SH-SY5Y (cell line): ENCODE results near the gene NANP.

Source experiments
- GATA2 ChIP-seq: IDR thresholded peaks from 2 replicates; pipeline ENCODE4 v1.6.1; 2011; ENCODE audit warnings: mild to moderate bottlenecking, low read depth, low read length
- GATA3 ChIP-seq: IDR thresholded peaks from 2 replicates; pipeline ENCODE4 v1.6.1; 2011; ENCODE audit warnings: low read depth, mild to moderate bottlenecking, low read length, moderate library complexity

The NANP gene

DNA sequence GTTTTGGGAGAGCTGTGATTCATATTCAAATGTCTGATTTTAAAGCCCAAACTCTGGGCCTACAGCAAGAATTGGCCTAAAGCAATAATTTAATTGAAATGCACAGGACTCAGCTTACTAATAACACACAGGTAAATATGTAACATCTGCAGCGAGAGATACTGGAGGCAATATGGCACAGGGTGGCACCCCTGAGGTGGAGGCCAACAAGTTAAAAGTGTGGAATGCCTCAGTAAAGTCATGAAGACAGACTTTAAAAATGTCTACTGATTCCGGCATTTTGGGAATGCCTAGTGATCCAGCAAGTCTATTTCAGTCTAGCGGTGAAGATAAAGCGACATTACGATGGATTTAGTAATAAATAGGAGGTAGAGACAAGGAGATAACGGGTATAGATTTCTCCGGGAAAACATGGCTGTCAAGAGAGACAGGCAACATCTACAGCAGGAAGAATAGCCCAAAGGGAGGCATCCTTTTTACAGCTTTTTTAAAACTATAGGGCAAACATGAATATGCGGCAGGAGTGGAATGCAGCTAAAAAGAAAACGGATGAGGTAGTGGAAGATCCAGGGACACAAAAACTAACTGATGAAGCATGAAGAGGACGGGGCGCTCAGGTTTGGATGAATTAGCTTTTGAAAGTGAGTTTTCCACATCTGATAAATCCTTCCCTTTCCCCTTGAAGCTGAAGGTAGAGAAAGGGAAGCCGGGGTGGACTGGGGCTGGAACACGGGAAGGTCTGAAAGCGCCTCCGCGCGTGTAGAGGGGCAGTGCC, 1.2 kb downstream of the NANP start:
- TF ChIP-seq GATA2 (no peak), GATA3 (no peak)

DNA sequence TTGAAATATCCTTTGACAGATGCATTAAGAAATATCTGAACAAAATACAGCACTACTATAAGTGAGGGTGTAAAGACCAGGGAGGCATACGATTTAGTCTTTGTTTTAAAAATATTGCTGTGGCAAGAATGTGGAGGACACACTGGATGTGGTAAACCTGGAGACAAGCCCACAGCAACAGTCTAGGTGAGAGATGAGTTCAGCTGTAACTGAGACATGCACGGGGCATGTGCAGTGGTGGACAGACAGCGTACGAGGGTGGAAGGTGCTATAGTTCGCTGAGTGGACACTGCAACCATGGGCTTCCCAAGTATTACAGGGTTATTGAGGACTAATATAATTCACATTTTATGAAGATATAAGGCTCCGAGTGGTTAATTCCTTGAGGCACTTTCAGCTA, 1.8 kb downstream of the NANP start:
- TF ChIP-seq GATA2 (no peak), GATA3 (no peak)

DNA sequence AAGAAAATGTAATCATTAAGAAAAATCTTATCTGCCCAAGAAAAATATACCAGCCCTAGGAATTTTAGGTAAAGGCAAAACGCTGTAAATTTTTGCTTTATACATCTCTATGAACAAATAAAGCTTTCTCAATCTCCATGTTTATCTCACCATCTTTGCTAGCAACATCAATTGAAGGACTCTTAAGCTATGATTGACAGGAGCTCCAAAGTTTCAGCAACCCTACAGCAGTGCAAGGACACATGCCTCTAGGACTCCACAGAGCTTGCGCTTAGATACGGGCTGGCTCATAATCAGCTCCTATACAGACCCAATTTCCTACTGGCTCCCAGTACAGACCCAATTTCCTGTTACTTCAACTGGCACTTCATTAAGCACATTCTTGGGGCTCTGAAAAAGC, 4.3 kb downstream of the NANP start:
- TF ChIP-seq GATA3 (no peak), GATA2 (no peak)

- no peak for TF ChIP-seq GATA3
- TF ChIP-seq GATA2: no peak
These were observed 15.0 kb downstream of the NANP start for GRCh38 chr20:25608774-25609173.

- no peak for TF ChIP-seq GATA3
- no peak for TF ChIP-seq GATA2
These were observed 17.6 kb downstream of the NANP start for GRCh38 chr20:25606094-25606695.

DNA sequence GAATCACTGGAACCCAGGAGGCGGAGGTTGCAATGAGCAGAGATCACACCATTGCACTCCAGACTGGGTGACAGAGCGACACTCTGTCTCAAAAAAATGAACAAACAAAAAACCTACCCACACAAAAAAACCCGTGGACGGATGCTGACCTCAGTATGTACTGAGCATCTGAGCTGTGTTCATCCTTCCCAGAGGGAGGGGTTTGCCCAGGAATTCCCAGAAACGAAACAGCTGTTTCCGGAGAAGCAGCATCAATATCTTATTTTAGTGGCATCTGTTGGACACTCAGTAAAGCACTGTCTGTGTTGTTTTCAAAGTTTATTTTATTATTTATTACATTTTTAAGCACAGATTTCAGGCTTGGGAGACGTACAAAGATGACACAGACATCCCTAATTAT, 18.7 kb downstream of the NANP start:
- TF ChIP-seq GATA3 (no peak), GATA2 (no peak)

DNA sequence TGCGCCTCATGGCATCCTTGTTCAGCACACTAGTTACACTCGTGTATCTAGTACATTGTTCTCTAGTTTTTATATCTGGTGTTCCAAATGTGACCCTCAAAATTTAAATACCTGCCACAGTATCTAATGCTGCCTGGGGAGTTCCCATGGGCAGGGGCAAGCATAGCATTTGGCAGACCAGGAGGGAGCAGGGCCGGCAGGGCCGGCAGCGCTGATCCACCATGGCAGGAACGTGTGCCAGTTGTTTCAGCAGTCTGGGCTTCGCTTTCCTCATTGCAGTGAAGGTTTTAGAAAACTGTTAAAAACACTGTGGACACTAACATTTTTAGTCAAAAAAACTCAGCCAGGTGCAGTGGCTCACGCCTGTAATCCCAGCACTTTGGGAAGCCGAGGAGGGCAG, 19.2 kb downstream of the NANP start:
- no peak for TF ChIP-seq GATA3

- TF ChIP-seq GATA3 (no peak), GATA2 (no peak)
These were observed 22.2 kb downstream of the NANP start for GRCh38 chr20:25601659-25602058.

- no peak for TF ChIP-seq GATA3
- no peak for TF ChIP-seq GATA2
These were observed 23.2 kb downstream of the NANP start for GRCh38 chr20:25600632-25601031.

DNA sequence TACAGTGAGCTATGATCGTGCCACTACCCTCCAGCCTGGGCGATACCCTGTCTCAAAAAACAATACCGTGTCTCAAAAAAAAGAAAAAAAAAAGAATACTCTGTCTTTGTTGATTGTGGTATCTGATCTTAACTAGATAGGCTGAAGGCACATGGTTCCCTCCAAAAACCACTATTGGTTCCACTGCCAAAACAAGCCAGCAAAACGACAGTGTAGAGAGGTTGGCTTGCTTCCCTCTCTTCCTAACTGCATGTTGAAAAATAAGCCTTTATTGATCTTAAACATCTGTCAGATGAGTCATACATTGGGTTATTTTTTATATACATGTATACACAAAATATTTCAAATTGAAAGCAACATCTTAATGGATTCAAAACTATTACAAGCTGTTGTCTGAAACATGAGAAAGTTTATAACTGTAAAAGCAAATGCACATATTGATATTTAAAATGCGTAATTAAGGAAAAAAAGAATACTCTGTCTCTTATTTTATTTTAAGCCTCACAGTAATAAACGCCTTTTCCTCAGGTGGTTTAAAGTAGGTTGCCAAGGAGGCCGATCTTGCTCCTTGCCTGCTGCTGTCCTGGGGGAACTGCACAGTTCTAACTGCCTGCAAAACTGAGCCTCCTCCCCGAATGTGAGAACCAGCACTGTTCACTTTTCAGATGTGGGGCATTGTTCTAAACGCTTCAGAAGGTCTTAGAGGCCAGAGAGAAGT, 31.5 kb downstream of the NANP start:
- TF ChIP-seq GATA2 (no peak), GATA3 (no peak)

GRCh38 chr20:25588491-25588890, 35.3 kb downstream of the NANP start:
- TF ChIP-seq GATA3 (no peak), GATA2 (no peak)

DNA sequence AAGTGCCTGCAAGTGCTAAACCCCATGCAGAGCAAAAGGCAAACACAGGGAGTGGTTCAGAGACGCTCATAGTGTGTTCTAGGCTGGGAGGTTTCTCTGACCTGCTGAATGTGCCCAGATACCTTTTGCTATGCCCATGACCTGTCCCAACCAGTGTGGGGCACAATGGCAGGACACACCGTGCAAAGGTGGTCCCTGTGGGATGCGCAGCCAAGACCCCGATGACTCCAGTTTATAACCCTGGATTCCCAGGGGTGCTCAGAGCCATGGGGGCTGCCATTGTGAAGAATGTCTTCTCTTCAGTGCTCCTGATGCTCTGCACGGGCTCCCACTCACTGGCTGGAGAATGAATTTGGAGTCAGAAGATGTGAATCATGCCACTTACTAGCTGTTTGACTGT, 36.3 kb downstream of the NANP start:
- TF ChIP-seq GATA2 (no peak), GATA3 (no peak)

GRCh38 chr20:25586877-25587276, 36.9 kb downstream of the NANP start:
- TF ChIP-seq GATA3: no peak
- TF ChIP-seq GATA2: no peak

DNA sequence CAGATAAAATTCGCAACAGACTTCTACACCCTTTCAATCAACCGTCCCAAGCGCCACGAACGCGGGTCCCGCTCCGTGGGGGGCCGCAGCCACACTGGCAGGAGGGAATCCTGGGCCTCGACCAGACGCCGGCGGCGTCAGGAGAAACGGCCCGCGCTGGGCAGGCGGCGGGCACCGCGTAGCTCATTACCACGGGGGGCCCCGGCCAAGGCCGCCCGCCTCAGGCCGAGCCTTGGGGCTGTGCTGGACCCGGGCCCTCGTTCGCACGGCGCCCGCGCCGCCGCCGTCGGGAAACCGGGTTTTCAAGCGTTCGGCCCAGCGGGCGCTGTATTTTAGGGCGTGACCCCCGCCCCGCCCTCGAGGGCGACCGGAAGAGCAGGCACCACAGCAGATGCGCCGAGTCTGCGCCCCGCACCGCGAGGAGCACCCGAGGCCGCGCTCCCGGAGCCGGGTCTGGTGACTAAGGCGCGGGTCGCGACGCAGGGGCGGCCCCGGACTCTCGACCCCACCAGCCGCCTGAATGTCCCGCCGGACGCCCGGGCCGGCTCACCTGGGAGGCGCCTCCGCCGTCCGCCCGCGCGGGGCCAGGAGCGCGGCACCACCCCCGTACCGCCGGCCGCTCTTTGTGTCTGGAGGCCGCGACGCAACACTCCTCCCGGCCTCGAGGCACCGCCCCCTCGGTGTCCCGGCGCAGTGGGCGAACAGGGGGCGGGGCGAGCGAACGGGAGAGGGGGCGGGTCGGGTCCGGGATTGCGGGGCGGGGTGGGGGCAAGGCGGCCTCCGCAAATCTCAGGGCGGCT, 38.7 kb downstream of the NANP start, which contains the start of gene NINL:
NINL (minus strand) TSS at position 627 of the 800 bp plus-strand sequence. CDS start 58,944 bp downstream, outside the sequence.
- TF ChIP-seq GATA2: no peak
- TF ChIP-seq GATA3: no peak
